ENCODE data around the gene GPR61. TPM values are rescaled to one million over a fixed set of nuclear protein-coding genes. Genes with fewer than 3 reads are reported as not detected.

GPR61 gene
- total RNA-seq, 4 donors from 2014 or later, result not detected

GRCh38 chr1:109548321-109549267 lies 8.9 kb downstream of the GPR61 start, which contains the start of gene GNAI3:
GNAI3 (plus strand) TSS chr1:109548615; CDS start chr1:109548721, 106 bp downstream.
- peaks cover 7 to 56% (median 22%) of the 10 kb centered on the region in 3 donors for H3K4me1 ChIP-seq
- WGBS, 2 donors, result 0 to 1% methylated on average over 42 to 62 of the region's 68 CpGs
- intact Hi-C loops (cut with DNase I), result loop anchor here (5.0 to 10.0 kb wide), 2 partner anchors 224 to 436 kb away; partner anchors contain the start of gene AHCYL1

DNA sequence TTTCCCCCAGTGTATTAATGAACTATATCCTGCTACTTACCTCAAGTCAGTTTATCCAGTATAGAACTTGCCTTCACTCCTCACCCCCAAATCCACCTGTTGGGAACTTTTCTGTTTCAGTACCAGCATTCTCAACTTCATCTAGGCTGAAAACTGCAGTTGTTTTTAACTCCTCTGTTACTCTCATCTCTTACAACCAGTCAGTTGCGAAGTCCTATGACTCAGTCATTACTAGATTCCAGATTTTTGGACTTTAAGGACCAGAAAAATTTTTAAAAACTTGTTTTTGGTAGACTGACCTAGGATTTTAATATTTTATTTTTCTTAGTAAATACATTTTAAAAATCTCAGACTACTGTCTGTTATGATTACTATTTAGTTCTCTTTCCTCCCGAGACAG lies 16.9 kb downstream of the GPR61 start:
- no peaks in the 10 kb centered on the region for H3K9me3 ChIP-seq
- TF ChIP-seq POLR2A (IDR thresholded peaks at IDR 0.05), result no peak
- TF ChIP-seq, protein P1, sequence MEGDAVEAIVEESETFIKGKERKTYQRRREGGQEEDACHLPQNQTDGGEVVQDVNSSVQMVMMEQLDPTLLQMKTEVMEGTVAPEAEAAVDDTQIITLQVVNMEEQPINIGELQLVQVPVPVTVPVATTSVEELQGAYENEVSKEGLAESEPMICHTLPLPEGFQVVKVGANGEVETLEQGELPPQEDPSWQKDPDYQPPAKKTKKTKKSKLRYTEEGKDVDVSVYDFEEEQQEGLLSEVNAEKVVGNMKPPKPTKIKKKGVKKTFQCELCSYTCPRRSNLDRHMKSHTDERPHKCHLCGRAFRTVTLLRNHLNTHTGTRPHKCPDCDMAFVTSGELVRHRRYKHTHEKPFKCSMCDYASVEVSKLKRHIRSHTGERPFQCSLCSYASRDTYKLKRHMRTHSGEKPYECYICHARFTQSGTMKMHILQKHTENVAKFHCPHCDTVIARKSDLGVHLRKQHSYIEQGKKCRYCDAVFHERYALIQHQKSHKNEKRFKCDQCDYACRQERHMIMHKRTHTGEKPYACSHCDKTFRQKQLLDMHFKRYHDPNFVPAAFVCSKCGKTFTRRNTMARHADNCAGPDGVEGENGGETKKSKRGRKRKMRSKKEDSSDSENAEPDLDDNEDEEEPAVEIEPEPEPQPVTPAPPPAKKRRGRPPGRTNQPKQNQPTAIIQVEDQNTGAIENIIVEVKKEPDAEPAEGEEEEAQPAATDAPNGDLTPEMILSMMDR (IDR thresholded peaks at IDR 0.05), result no peak
- intact Hi-C loops (cut with DNase I), result no loop called here
- no peaks in the 10 kb centered on the region for H3K27me3 ChIP-seq
- 92 to 93% methylated on average over 2 of the region's 2 CpGs for WGBS, 2 donors
- H3K4me3 ChIP-seq, result no peak overlapping the region
- H3K36me3 ChIP-seq, result no peaks in the 10 kb centered on the region
- no peak overlapping the region for H3K27ac ChIP-seq
- H3K4me1 ChIP-seq, result peaks cover 4 to 55% (median 11%) of the 10 kb centered on the region in 3 donors
- DNase-seq, result no peak

More at GRCh38 chr1:109548321-109549267, 8.9 kb downstream of the GPR61 start, which contains the start of gene GNAI3:
- peak in 3 of 4 donors; percentile 96 to 99 (median 99) for TF ChIP-seq POLR2A (IDR thresholded peaks at IDR 0.05)
- TF ChIP-seq, protein P1 (IDR thresholded peaks at IDR 0.05), result peak in 2 of 6 experiments; percentile 2 to 28
- DNase-seq, result peak; percentile 84
- Histone ChIP-seq H3K27ac (peak within 1 kb of the TSS; percentile 97 to 99 (median 98)), H3K9me3 (no peaks in the 10 kb centered on the region), H3K27me3 (no peaks in the 10 kb centered on the region), H3K4me3 (peak within 1 kb of the TSS; percentile 87 to 96 (median 94)), H3K36me3 (no peaks in the 10 kb centered on the region)

DNA sequence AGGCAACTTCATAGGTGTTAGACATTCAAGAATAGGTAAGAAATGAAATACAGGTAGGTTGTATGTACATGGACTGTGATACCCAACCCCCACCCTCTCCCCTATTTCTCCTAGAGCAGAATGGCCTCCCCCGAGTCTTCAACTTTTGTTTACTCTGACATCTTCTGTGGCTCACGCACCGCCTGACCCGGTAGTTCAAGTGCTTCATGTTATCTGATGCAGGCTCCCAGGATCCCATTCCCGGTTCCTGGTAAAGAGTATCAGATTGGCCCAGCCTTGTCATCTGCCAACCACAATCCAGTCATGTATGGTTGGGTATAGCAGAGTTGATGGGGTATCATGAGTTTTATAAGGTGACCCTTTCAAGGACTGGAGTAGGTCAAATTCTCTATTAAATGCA lies 17.8 kb downstream of the GPR61 start:
- intact Hi-C loops (cut with DNase I), result no loop called here
- Histone ChIP-seq H3K4me1 (peaks cover 4 to 60% (median 11%) of the 10 kb centered on the region in 3 donors), H3K27me3 (no peaks in the 10 kb centered on the region), H3K4me3 (no peak overlapping the region), H3K9me3 (no peaks in the 10 kb centered on the region), H3K27ac (no peak overlapping the region), H3K36me3 (no peaks in the 10 kb centered on the region)
- TF ChIP-seq, protein P1 (IDR thresholded peaks at IDR 0.05), result no peak
- no peak for DNase-seq
- WGBS, 2 donors, result 97 to 99% methylated on average over 5 of the region's 5 CpGs

DNA sequence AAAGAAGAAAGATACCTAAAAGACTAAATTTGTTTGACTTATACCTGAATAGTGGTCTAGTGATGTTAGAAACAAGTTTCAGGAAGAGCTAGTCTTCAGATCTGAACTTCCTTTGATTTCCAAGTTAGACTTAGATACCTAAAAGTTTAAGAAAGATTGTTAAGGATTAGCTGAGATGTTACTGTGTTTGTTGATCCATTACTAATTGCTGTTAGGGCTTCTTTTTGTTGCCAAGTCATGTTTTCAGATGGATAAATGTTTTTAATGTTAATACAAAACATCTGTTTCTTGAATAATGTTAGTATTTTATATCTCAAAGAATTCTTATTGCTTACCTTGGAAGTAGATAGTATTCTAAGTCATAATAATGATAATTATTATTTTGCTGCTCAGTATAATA lies 20.3 kb downstream of the GPR61 start:
- peaks cover 4 to 76% (median 17%) of the 10 kb centered on the region in 3 donors for H3K4me1 ChIP-seq
- H3K27me3 ChIP-seq, result no peaks in the 10 kb centered on the region
- no peak overlapping the region for H3K27ac ChIP-seq
- H3K9me3 ChIP-seq, result no peaks in the 10 kb centered on the region
- TF ChIP-seq, protein P1 (IDR thresholded peaks at IDR 0.05), result no peak
- no peak for TF ChIP-seq POLR2A (IDR thresholded peaks at IDR 0.05)
- no peak overlapping the region for H3K4me3 ChIP-seq
- intact Hi-C loops (cut with DNase I), result no loop called here
- DNase-seq, result no peak
- H3K36me3 ChIP-seq, result no peaks in the 10 kb centered on the region
